NCI-H510A (cell line): Measurements from ENCODE around the gene AJUBA.
"Not testable (repeated sequence)": the region's sequence is repeated elsewhere in the genome, so short reads cannot be mapped to it uniquely, and the experiment has no call there.

ENCODE experiments used
- DNase-seq: peaks from one replicate; lab custom pipeline; 2025; lab: John Stamatoyannopoulos, UW

Gene AJUBA

DNA sequence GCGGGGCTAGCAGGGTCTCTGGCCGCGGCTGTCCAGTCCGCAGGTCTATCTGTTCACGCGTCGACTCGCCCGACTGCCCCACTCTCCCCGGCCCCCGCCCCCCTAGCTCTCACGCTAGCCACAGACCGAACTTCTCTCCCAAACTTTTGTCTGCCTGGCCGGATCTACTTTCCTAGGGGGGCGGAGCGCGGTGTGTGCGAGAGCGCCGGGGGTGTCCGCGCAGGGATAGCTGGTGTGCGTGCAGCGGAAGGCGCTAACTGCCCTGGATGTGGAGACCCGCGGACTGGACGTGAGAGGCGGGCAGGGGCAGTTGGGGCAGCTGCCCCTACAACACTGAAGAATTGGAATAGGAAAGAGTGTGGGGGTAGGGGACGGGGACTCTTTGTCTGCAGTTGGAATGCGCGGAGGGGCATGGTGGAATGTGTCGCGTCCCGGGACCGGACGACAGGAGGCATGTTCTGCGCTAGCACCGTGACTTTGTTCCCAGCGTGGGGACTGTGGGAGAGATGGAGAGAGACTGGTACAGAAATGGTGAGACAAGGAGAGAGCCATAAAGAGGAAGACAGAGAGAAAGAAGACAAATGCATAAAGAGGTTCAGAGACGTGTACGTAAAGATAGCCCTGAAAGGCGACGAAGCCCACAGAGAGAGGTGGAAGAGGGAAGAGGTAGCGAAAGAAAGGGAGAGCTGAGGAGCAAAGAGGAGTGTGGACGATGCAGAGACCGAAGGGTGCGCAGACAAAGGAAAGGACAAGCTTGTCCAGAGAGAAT lies at the start of gene AJUBA:
AJUBA (minus strand) TSS at position 75 of the 769 bp plus-strand sequence. CDS start 285 bp downstream, outside the sequence.
- peak; percentile 62 for DNase-seq

DNA sequence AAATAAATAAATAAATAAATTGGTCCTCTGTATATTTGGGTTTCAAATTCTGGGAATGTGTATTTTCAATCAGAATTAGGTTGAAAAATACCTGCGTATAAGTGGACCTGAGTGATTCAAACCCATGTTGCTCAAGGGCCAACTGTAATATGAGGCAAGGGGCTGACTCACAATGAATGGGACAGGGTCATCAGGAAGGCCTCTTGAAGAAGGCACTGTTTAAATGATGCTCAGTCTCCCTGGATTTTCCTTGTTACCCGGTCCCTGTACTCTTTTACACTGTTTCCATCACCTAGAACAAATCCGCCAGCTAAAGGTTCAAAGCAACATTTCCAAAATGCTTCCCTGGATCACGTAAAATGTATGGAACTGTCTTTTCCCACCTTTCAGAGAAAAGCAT lies 48.6 kb upstream of the AJUBA start:
- no peak for DNase-seq

DNA sequence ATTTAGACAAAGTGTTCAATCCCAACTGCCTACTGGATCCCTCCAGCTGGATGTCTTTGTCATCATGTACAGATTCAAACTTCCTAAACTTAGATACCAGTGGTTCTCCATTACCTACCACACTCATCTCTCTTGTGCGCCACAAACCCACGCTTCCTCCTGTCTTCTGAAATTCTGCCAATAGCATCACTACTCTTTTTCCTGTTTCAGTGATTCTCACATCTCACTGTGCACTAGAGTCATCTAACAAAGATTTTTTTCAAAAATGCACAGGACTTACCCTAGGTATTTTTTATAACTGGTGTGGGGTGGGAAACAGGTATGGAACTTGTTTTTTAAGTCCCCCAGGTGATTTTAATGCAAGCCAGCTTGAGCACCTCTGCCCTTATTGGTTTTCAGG lies 46.4 kb upstream of the AJUBA start:
- DNase-seq, result no peak

GRCh38 chr14:23025151-23025814 lies 42.9 kb upstream of the AJUBA start:
- no peak for DNase-seq

- no peak for DNase-seq
Measured at GRCh38 chr14:23024612-23025075, 42.3 kb upstream of the AJUBA start.

- DNase-seq, result no peak
Measured at GRCh38 chr14:23023795-23024152, 41.4 kb upstream of the AJUBA start.

DNA sequence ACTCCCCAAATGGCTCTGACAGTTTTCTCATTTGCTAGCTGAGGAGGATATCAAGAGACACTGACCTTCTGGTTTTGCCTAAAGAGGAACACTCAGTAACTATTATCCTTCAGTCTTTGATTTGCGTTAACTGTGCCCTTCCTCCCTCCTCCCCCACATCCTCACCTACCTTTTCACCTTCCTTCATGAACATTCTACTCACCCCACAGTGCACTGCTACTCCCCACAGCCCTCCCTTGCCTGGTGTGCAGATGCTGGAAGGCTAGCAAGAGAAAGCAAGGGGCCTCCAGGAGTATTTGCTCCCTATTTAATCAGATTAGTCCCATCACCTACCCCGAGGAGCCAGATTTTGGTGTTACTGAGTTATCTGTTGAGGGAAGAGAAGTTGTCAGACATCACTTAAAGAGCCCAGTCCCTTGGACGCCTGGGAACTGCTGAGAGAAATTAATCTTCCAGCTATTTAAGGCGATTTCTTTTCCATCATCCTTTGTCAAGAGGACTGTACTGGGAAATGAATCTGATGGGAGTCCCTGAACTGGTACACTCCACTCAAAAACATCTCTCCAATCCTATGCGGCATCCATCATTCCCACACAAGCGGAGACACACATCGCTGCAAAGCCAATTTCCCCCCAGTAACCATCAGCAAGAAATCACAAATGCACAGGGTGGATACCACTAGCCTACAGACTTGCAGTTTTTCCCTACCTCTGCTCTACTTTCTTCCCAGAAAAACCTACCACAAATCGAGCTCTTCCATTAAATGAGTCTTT lies 40.9 kb upstream of the AJUBA start:
- DNase-seq, result no peak

DNA sequence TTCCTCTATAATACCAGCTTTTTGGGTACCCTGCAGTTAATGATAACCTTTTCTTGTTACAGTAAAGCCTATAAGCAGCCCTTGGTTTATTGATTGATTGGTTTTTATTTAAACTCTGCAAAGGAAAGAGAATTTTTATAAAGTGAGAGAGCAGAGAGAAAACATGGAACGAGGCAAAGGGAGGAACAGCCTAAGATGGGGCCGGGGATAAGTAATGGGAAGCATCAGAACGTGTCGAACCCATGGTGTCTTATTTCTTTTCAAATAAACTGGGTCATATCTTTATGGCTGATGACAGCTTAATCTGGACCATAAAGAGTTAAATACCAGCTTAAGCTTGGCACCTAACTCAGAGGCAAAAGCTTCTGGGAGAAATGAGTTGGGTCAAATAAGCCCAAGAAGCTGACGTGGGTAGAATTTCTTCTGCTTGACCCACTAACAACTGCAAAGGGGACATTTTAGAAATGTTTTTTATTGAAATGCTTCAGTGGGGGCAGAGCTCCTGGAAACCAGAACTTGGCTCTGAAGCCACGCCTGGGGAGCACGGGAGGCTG lies 39.6 kb upstream of the AJUBA start:
- DNase-seq, result no peak

DNA sequence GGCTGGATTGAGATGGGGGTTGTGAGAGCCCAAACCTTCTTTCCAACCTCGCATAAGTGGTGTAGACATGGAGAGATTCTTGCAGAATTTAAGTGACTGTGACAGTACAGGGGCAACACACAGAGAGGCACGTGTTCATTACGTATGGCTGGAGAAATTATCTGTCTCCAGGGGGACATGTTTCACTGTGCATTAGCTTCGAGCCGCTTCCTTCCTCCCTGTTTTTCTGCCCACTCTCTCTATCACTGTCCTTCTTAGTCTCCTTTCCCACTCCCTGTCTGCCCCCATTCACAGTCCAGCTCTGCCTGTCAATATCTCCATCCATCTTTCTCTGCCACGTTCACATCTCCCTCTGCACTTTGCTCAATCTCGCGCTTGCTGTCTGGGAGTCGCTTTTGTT lies 39.1 kb upstream of the AJUBA start:
- DNase-seq, result no peak

- no peak for DNase-seq
Measured at GRCh38 chr14:23020143-23021128, 38.1 kb upstream of the AJUBA start.

DNA sequence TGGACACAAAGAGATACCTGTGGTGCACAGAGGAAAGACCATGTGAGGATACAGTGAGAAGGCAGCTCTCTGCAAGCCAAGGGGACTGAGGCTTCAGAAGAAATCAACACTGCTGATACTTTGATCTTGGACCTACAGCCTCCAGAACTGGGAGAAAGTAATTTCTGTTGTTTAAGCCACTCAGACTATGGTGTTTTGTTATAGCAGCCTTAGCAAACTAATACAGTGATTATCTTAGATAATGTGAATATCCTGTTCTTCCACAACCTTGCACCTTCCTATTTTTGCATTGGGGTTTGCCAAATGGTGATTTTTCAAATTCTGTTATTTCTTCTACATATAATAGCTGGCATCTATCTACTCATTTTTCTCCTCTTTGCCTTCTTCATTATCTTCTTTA lies 35.8 kb upstream of the AJUBA start:
- no peak for DNase-seq

DNA sequence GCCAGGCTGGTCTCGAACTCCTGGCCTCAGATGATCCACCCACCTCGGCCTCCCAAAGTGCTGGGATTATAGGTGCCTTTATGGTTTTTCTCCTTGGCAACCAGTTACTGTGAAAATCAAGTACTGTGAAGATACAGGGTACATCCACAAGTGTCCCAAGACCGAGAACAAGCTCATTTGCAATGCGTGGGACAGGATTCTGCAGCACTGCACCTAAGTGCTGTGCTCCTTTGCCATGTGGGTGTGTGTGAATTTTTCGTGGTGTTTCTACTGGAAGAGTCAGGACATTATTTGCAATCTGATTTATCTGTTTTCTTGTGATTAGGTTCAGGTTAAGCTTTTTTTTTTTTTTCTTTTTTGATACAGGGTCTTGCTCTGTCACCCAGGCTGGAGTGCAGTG lies 34.7 kb upstream of the AJUBA start:
- no peak for DNase-seq

DNA sequence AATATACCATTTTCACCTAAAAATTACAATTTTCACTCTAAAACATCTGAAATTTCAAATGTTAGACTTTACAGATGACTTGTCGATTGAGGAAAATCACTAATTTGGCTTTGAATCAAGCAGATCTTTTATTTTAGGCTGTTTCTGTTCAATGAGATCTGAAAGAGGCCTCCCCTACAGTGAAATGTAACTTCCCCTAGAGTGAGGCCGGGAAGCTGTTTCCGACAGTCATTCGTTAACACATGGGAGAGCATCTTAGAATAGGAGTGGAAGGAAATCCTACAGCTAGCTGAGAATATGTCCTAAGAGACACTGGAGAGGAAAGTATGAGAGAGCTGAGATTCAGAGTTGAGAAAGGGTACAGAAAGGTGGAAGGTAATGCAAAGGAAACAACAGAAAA lies 33.3 kb upstream of the AJUBA start:
- DNase-seq, result no peak

GRCh38 chr14:23013749-23014054 lies 31.4 kb upstream of the AJUBA start:
- DNase-seq, result not testable (repeated sequence)

DNA sequence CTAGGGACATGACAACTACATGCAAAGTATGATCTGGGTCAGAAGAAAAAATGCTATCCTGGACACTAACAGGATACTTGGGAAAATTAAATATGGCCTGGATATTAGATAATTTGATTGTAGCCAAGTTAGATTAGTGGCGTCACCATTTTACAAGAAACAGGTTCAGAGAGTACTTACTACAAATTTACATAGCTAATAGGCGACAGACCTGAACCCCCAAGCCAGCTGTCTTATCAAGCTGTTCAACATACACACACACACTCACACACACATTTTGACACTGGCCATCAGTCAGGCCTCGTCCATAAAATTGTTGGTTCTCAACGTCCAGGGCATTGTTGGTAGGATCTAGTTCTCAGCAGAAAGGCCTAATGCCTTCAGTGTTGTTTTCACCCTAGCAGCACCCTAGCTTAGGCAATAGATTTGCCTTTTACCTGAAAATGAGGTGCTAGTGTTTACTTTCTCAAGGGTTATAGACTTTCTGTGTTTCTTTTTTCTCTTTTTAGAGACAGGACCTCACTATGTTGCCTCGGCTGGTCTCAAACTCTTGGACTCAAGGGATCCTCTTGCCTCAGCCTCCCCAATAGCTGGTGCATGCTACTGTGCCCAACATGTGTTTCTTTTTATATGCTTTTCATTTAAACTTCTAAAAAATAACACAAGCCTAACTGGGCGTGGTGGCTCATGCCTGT lies 30.9 kb upstream of the AJUBA start:
- no peak for DNase-seq

DNA sequence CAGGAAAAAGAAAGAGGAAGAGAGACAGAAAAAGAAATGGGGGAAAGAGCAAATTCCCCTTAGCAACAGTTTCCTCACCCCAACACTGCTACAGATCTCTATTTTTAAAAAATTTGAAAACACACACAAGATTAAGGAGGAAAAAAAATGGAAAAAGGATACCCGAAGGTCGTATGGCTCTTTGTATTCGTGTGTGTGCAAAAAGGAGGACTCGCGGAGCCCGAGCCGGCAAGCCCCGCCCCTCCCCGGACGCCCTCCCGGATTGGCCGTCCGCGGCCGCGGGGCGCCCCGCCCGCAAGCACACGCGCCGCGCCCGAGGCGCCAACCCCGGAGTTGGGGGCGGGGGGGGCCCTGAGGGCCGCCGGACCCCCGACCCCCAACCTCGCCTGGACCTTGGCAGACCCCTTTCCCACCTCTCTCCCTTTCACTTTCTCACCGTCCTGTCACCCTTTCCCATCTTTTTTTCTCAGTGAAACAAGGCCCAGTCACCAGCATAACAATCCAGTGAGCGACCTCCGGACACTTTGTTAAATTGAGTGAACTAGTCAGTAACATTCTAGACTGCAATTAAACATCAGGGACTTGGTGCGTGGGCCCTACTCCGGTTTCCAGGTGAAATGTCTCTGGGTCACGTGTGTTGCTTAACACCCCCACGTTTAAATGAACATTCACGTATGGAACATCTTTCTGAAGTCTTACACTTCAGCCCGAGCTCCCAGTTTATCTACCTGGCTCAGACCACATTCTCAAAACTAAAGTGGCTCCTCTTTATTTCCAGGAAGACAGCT lies 27.8 kb upstream of the AJUBA start, which contains the start of gene C14orf93:
C14orf93 (minus strand) TSS at position 205 of the 788 bp plus-strand sequence. CDS start 11,120 bp downstream, outside the sequence.
- DNase-seq, result peak; percentile 42

DNA sequence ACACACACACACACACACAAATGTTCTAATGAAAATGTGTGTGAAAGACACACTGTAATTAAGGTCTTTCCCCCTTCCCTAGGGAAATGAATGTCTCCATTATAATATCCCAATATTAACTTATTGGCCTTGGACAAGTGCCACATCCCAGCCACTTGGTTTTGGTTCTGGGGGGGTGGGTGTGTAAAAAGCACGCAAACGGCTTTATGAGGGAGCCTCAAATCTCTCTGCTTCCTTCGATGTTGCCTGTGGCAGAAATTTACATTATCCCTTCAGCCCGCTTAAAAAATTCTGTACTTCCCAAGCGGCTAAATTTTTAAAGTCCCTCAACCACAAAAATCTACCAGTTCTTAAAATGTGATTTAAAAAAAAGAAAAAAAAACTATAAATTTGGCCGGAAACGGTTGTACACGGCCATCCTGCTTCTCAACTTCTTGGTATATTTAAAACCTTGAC lies 27.2 kb upstream of the AJUBA start:
- no peak for DNase-seq

GRCh38 chr14:23008831-23009230 lies 26.5 kb upstream of the AJUBA start:
- DNase-seq, result no peak

DNA sequence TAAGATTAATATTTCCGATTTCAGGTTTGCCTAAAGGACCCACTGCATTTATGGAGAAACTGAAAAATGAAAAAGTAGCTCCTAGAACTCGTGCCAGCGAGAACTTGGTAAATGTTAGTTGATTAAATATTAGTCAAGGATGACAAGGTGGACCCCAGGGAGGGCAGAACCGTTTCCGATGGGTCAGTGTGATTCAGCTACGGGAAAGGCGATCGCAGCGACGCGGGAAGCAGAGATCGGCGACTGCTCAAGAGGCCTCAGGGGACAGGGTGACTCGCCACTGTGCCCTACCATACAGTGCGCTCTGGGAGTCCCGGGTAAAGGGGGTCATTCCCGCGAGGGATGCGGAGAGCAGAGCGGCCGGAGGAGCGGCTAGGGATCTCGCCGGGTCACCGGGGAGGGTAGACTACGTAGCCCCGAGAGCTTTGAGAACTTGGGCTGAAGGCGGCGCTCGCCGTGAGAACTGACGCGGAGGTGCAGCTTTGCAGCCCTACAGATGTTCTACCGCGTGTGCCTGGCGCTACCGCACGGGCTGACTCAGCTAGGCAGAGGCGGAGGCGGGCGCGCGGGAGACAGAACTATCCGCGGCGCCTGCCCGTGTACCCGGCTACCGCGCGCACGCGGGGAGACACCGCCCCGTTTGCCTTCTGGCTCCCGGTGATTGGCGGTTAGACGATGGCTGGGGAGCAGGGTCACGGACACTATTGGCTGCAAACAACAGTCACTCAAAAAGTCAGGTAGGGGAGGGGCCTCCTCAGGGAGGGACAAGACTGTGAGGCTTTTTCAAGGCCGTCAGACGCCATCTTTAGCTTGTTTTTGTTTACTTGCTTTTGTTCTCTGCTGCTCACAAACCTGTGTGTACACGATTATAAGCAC lies 24.4 kb upstream of the AJUBA start:
- DNase-seq, result peak; percentile 95
